ENCODE data around the gene FKBP8.

The FKBP8 gene

GRCh38 chr19:18486746-18487145, 56.6 kb downstream of the FKBP8 start:
- no peaks in the 10 kb centered on the region for H3K27me3 ChIP-seq (replicated peaks; ENCODE audit: control insufficient read depth, insufficient read depth, low read length)
- peaks cover 5% of the 10 kb centered on the region for H3K36me3 ChIP-seq (ENCODE audit: control insufficient read depth, insufficient read depth, low read length)
- no peak for DNase-seq (ENCODE audit: extremely low read depth, insufficient read length)
- H3K4me3 ChIP-seq (replicated peaks; ENCODE audit: low read depth, low read length) = no peak overlapping the region
- TF ChIP-seq CTCF (IDR thresholded peaks at IDR 0.05; ENCODE audit: insufficient read depth, low read length, poor library complexity, severe bottlenecking) = no peak

DNA sequence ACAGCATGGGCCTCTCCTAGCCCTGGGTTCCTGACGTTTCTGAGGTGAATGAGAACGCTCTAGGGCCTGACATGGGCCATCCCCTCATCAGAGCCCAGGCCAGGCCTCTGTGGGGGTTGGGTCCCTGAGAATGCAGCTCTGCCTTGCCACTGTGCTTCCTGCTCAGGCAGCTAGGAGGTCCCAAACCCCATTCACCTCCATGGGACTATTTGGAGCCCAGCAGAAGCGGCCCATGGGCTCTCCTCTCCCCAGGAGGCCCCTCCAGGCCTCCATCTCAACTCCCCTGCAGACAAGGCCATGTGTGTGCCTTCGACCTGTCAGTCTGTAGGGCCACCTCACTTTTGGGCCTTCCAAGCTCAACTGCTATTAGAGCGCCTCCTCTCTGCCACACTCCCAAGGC, 58.4 kb downstream of the FKBP8 start:
- H3K4me3 ChIP-seq (replicated peaks; ENCODE audit: low read depth, low read length) = no peak overlapping the region
- no peaks in the 10 kb centered on the region for H3K27me3 ChIP-seq (replicated peaks; ENCODE audit: control insufficient read depth, insufficient read depth, low read length)
- no peak for TF ChIP-seq CTCF (IDR thresholded peaks at IDR 0.05; ENCODE audit: insufficient read depth, low read length, poor library complexity, severe bottlenecking)
- DNase-seq (ENCODE audit: extremely low read depth, insufficient read length) = no peak
- peaks cover 5% of the 10 kb centered on the region for H3K36me3 ChIP-seq (ENCODE audit: control insufficient read depth, insufficient read depth, low read length)

DNA sequence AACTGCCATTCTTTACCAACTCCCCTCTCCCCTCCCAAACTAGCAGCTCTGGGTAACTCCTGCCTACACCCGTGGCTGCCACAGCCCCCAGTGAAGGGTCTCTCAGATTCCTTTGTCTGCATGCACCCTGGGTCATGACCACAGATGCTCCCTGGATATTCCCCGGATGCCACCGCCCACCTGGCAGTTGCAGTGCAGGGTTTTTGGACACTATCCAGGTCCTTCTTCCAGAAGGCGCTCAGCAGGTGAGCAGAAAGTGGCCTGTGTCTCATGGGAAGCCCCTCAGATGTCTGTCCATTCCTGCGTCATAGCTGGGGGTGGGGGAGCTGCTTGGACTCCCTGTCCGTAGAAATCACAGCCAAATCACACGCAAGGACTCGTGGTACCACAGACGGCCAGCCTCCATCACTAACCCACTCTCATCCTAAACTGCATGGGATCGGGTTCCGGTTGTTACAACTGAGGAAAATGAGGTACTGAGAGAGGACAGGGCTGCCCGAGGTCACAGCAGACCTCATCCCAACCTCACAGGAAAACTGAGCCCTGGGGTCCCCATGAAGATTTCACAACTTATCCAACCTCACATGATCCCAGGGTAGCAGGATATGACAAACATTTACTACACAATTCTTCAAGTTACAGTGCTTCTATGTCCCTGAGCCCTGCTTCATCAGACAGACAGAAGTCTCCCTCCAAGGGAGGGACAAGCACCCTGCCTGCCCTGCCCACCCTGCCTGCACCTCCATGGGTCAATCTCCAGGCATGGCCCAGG, 60.1 kb downstream of the FKBP8 start:
- TF ChIP-seq CTCF (IDR thresholded peaks at IDR 0.05; ENCODE audit: insufficient read depth, low read length, poor library complexity, severe bottlenecking) = no peak
- H3K36me3 ChIP-seq (ENCODE audit: control insufficient read depth, insufficient read depth, low read length) = peaks cover 5% of the 10 kb centered on the region
- H3K27me3 ChIP-seq (replicated peaks; ENCODE audit: control insufficient read depth, insufficient read depth, low read length) = no peaks in the 10 kb centered on the region
- DNase-seq (ENCODE audit: extremely low read depth, insufficient read length) = no peak
- no peak overlapping the region for H3K4me3 ChIP-seq (replicated peaks; ENCODE audit: low read depth, low read length)
